NCI-H187 (cell line): Measurements from ENCODE around the gene CIB1.
"Not testable (repeated sequence)": the region's sequence is repeated elsewhere in the genome, so short reads cannot be mapped to it uniquely, and the experiment has no call there.

ENCODE experiments used
- DNase-seq, 2 experiments: peaks; one replicate each; lab custom pipeline; 2025; lab: John Stamatoyannopoulos, UW

CIB1 gene

GRCh38 chr15:90233387-90234095 is at the start of gene CIB1:
Gene CIB1, minus strand, starts transcription at chr15:90233941. Its CDS starts 56 bp downstream, at chr15:90233885.
- peak in 1 of 2 experiments; percentile 82 for DNase-seq

- not testable (repeated sequence) for DNase-seq
Observed at GRCh38 chr15:90281637-90282036, 47.9 kb upstream of the CIB1 start.

- not testable (repeated sequence) for DNase-seq
Observed at GRCh38 chr15:90280743-90281142, 47.0 kb upstream of the CIB1 start.

- not testable (repeated sequence) for DNase-seq
Observed at GRCh38 chr15:90278467-90278866, 44.7 kb upstream of the CIB1 start.

GRCh38 chr15:90271459-90272166 is 37.9 kb upstream of the CIB1 start:
- no peak for DNase-seq

GRCh38 chr15:90270502-90271150 is 36.9 kb upstream of the CIB1 start:
- DNase-seq, result no peak

GRCh38 chr15:90268415-90268814 is 34.7 kb upstream of the CIB1 start:
- peak; percentile 5 to 14 for DNase-seq

GRCh38 chr15:90266485-90266884 is 32.7 kb upstream of the CIB1 start:
- no peak for DNase-seq

GRCh38 chr15:90266061-90266431 is 32.3 kb upstream of the CIB1 start:
- peak; percentile 2 to 36 for DNase-seq

GRCh38 chr15:90265271-90266060 is 31.7 kb upstream of the CIB1 start, which contains the start of gene NGRN:
Gene NGRN, plus strand, starts transcription at chr15:90265672. Its CDS starts 41 bp downstream, at chr15:90265713.
- DNase-seq, result peak; percentile 73

- DNase-seq, result no peak
Observed at GRCh38 chr15:90264671-90265070, 30.9 kb upstream of the CIB1 start.

GRCh38 chr15:90262426-90262825 is 28.7 kb upstream of the CIB1 start:
- no peak for DNase-seq

GRCh38 chr15:90261811-90262210 is 28.1 kb upstream of the CIB1 start:
- DNase-seq, result no peak

- DNase-seq, result not testable (repeated sequence)
Observed at GRCh38 chr15:90260731-90261130, 27.0 kb upstream of the CIB1 start.

GRCh38 chr15:90259524-90259923 is 25.8 kb upstream of the CIB1 start:
- no peak for DNase-seq

GRCh38 chr15:90257776-90258175 is 24.0 kb upstream of the CIB1 start:
- DNase-seq, result no peak

- peak; percentile 25 to 72 for DNase-seq
Observed at GRCh38 chr15:90249203-90249863, 15.6 kb upstream of the CIB1 start, which contains the start of gene TTLL13. Gene TTLL13, plus strand, starts transcription at chr15:90249556. Its CDS starts 1,075 bp downstream, at chr15:90250631.

- no peak for DNase-seq
Observed at GRCh38 chr15:90248789-90249202, 15.1 kb upstream of the CIB1 start.

GRCh38 chr15:90243943-90244639 is 10.3 kb upstream of the CIB1 start:
- no peak for DNase-seq

GRCh38 chr15:90241343-90242192 is 7.8 kb upstream of the CIB1 start:
- DNase-seq, result no peak
